HepG2 (cell line): ENCODE results near the gene C20orf144. TPM values are rescaled to one million over a fixed set of nuclear protein-coding genes. Genes with fewer than 3 reads are reported as not detected.

Experiments
- ATRX ChIP-seq: sonication (generic); formaldehyde crosslinking; IDR thresholded peaks from 2 replicates; pipeline ENCODE4 v1.4.0; 2020; ENCODE audit warnings: missing genetic modification reagents, borderline replicate concordance
- CAMTA2 ChIP-seq: sonication (generic); formaldehyde crosslinking; IDR thresholded peaks from 2 replicates; pipeline ENCODE4 v1.4.0; 2020; ENCODE audit warnings: mild to moderate bottlenecking, missing genetic modification reagents, borderline replicate concordance
- CENPX ChIP-seq: sonication (generic); formaldehyde crosslinking; IDR thresholded peaks from 2 replicates; pipeline ENCODE4 v1.9.0; 2021; ENCODE audit warnings: mild to moderate bottlenecking, missing genetic modification reagents, moderate library complexity
- DPF2 ChIP-seq: sonication (generic); formaldehyde crosslinking; IDR thresholded peaks from 2 replicates; pipeline ENCODE4 v1.4.0; 2020; ENCODE audit warnings: mild to moderate bottlenecking, low read depth, missing genetic modification reagents, borderline replicate concordance
- FOSL2 ChIP-seq: sonication (generic); formaldehyde crosslinking; IDR thresholded peaks from 2 replicates; pipeline ENCODE4 v1.4.0; 2020; ENCODE audit warnings: missing genetic modification reagents
- GRHL1 ChIP-seq: sonication (generic); formaldehyde crosslinking; conservative IDR thresholded peaks from 2 replicates; pipeline ENCODE4 v1.8.0; 2022; ENCODE audit warnings: missing genetic modification reagents
- HOXD1 ChIP-seq: sonication (generic); formaldehyde crosslinking; IDR thresholded peaks from 2 replicates; pipeline ENCODE4 v1.5.0; 2020; ENCODE audit warnings: missing genetic modification reagents
- IKZF5 ChIP-seq: IDR thresholded peaks from 2 replicates; pipeline ENCODE4 v1.6.1; 2018; ENCODE audit warnings: missing genetic modification reagents, mild to moderate bottlenecking, missing compliant biosample characterization
- ISL2 ChIP-seq: sonication (generic); formaldehyde crosslinking; IDR thresholded peaks from 2 replicates; pipeline ENCODE4 v1.5.0; 2020; ENCODE audit warnings: missing genetic modification reagents
- JUND ChIP-seq: sonication (generic); formaldehyde crosslinking; IDR thresholded peaks from 2 replicates; pipeline ENCODE4 v1.8.0; 2022; ENCODE audit warnings: mild to moderate bottlenecking, missing genetic modification reagents
- KMT2A ChIP-seq: sonication (generic); formaldehyde crosslinking; IDR thresholded peaks from 2 replicates; pipeline ENCODE4 v1.4.0; 2020; ENCODE audit warnings: missing genetic modification reagents
- MEF2D ChIP-seq: sonication (generic); formaldehyde crosslinking; IDR thresholded peaks from 2 replicates; pipeline ENCODE4 v1.5.1; 2020; ENCODE audit warnings: mild to moderate bottlenecking, missing genetic modification reagents
- NR2F2 ChIP-seq: IDR thresholded peaks from 2 replicates; pipeline ENCODE4 v1.6.1; 2012; ENCODE audit warnings: low read depth, inconsistent platforms, borderline replicate concordance
- PATZ1 ChIP-seq: sonication (generic); formaldehyde crosslinking; IDR thresholded peaks from 2 replicates; pipeline ENCODE4 v1.4.0; 2020; ENCODE audit warnings: missing genetic modification reagents
- RELA ChIP-seq: sonication (generic); formaldehyde crosslinking; IDR thresholded peaks from 2 replicates; pipeline ENCODE4 v1.4.0; 2020; ENCODE audit warnings: missing genetic modification reagents
- SALL1 ChIP-seq: sonication (generic); formaldehyde crosslinking; IDR thresholded peaks from 2 replicates; pipeline ENCODE4 v1.8.0; 2022; ENCODE audit warnings: mild to moderate bottlenecking, missing genetic modification reagents
- SP1 ChIP-seq, 2 experiments: fragments of 450-650 bp in 1 of 2; sonication (generic) in 1 of 2; formaldehyde crosslinking in 1 of 2; IDR thresholded peaks; 2 replicates each; pipeline versions ENCODE4 v1.4.0 to v1.6.1; 2016 to 2020; ENCODE audit warnings: missing genetic modification reagents in 1 of 2
- TCF7 ChIP-seq: sonication (generic); IDR thresholded peaks from 2 replicates; pipeline ENCODE4 v1.6.1; 2016; ENCODE audit warnings: antibody characterized with exemption, low read depth
- THYN1 ChIP-seq: sonication (generic); formaldehyde crosslinking; IDR thresholded peaks from 2 replicates; pipeline ENCODE4 v1.8.1; 2023; ENCODE audit warnings: low read depth, mild to moderate bottlenecking, moderate library complexity, missing genetic modification reagents, borderline replicate concordance
- ZFX ChIP-seq: sonication (generic); formaldehyde crosslinking; IDR thresholded peaks from 2 replicates; pipeline ENCODE4 v1.4.0; 2020; ENCODE audit warnings: mild to moderate bottlenecking, low read depth, missing genetic modification reagents, moderate library complexity
- ZNF317 ChIP-seq: sonication (generic); formaldehyde crosslinking; IDR thresholded peaks from 2 replicates; pipeline ENCODE4 v1.5.0; 2020; ENCODE audit warnings: mild to moderate bottlenecking, missing genetic modification reagents
- ZNF570 ChIP-seq: sonication (generic); formaldehyde crosslinking; IDR thresholded peaks from 2 replicates; pipeline ENCODE4 v1.4.0; 2020; ENCODE audit warnings: mild to moderate bottlenecking, missing genetic modification reagents, borderline replicate concordance
- ZNF746 ChIP-seq: sonication (generic); formaldehyde crosslinking; IDR thresholded peaks from 2 replicates; pipeline ENCODE4 v1.8.0; 2022; ENCODE audit warnings: mild to moderate bottlenecking, missing genetic modification reagents
- ZNF782 ChIP-seq: sonication (generic); formaldehyde crosslinking; IDR thresholded peaks from 2 replicates; pipeline ENCODE4 v1.4.0; 2020; ENCODE audit warnings: missing genetic modification reagents, mild to moderate bottlenecking, borderline replicate concordance
- ZNF790 ChIP-seq: sonication (generic); formaldehyde crosslinking; IDR thresholded peaks from 2 replicates; pipeline ENCODE4 v1.8.0; 2022; ENCODE audit warnings: missing genetic modification reagents, mild to moderate bottlenecking, borderline replicate concordance
- polyA plus RNA-seq, 8 experiments: library from polyadenylated mRNA; depleted of rRNA in 3 of 8; stranded (reverse) in 7 of 8; unstranded in 1 of 8; fragments of >200 nt; fragmentation: Illumina TruSeq in 4 of 8; extraction: Trizol in 4 of 8; gene quantifications; 2 replicates each; pipeline versions ENCODE4 v1.2.1 to v1.2.3, GENCODE V29; 2011 to 2016; ENCODE audit warnings: low read depth in 4 of 8, missing spikeins in 1 of 8, mixed read lengths in 1 of 8; ENCODE audit not compliant: insufficient read depth in 1 of 8
- total RNA-seq, 5 experiments: library from RNA; depleted of rRNA; stranded (reverse); fragments of >200 nt; fragmentation: Illumina TruSeq; extraction: Trizol; gene quantifications; 2 replicates each; pipeline ENCODE4 v1.2.3, GENCODE V29; 2016; ENCODE audit warnings: low read depth in 1 of 5

Gene C20orf144
- total and polyA plus RNA-seq, 2 of the 13 experiments (the other 11 are each of a cell fraction or from before 2014, with no cell fraction given) = 0.09 to 0.16 TPM

- TF ChIP-seq PATZ1 (CRISPR knock-in tag) = peak; percentile 34; the same call in 1 of the 2 replicates
- no peak for TF ChIP-seq GRHL1
- TF ChIP-seq FOSL2 = peak; percentile 90
- TF ChIP-seq ZNF317 (CRISPR knock-in tag) = no peak
- TF ChIP-seq TCF7 = peak; percentile 89
- TF ChIP-seq SP1 (IDR thresholded peaks at IDR 0.05) = no peak
- TF ChIP-seq SP1 (CRISPR knock-in tag; IDR thresholded peaks at IDR 0.05) = no peak
- TF ChIP-seq ATRX (CRISPR knock-in tag) = no peak
- 0 out of 2 replicates have a peak, but pooled peaks have one; percentile 9 for TF ChIP-seq KMT2A (CRISPR knock-in tag)
- no peak for TF ChIP-seq ZNF746 (CRISPR knock-in tag)
- 0 out of 2 replicates have a peak, but pooled peaks have one; percentile 19 for TF ChIP-seq NR2F2
- TF ChIP-seq MEF2D = 0 out of 2 replicates have a peak, but pooled peaks have one; percentile 40
- peak; percentile 60; the same call in 1 of the 2 replicates for TF ChIP-seq JUND (CRISPR knock-in tag)
- no peak for TF ChIP-seq ZFX (CRISPR knock-in tag)
- no peak for TF ChIP-seq HOXD1 (CRISPR knock-in tag)
- TF ChIP-seq THYN1 (CRISPR knock-in tag) = no peak
- no peak for TF ChIP-seq CAMTA2
- 0 out of 2 replicates have a peak, but pooled peaks have one; percentile 16 for TF ChIP-seq IKZF5 (CRISPR knock-in tag)
- TF ChIP-seq RELA (CRISPR knock-in tag) = no peak
- no peak for TF ChIP-seq ZNF570 (CRISPR knock-in tag)
- no peak for TF ChIP-seq ISL2 (CRISPR knock-in tag)
- TF ChIP-seq ZNF790 = no peak
- no peak for TF ChIP-seq CENPX (CRISPR knock-in tag)
- peak; percentile 69 for TF ChIP-seq SALL1 (CRISPR knock-in tag)
- TF ChIP-seq DPF2 = no peak
- no peak for TF ChIP-seq ZNF782 (CRISPR knock-in tag)
Measured at GRCh38 chr20:33689973-33690372, 27.8 kb downstream of the C20orf144 start (continued).
